Renal pelvis (tissue), 12 donors: ENCODE measurements around the gene TELO2. TPM values are rescaled to one million over a fixed set of nuclear protein-coding genes. Genes with fewer than 3 reads are reported as not detected.

ENCODE experiments used
- DNase-seq: peaks from one replicate; pipeline ENCODE4 v3.0.0-alpha.2; 2013
- long read RNA-seq, 16 experiments: transcript quantifications; one replicate each; lab custom pipeline, GENCODE V29; 2026
- polyA plus RNA-seq, 3 donors: library from polyadenylated mRNA; unstranded; fragments of 120-200 nt; gene quantifications; one replicate each; pipeline ENCODE4 v1.2.1, GENCODE V29; 2013; ENCODE audit not compliant: insufficient read length in 3 of 3

The TELO2 gene
- polyA plus RNA-seq, result 10 to 100 TPM; 42.3 to 47.9 (median 43.6) TPM
- long read RNA-seq, donor 1, partial matches to known transcripts, result 6 of 11 reads
- long read RNA-seq, donor 1, other reads (novel, unspliced or antisense), result 0 of 11 reads
- long read RNA-seq, donor 2, partial matches to known transcripts, result 0 of 4 reads
- long read RNA-seq, donor 2, other reads (novel, unspliced or antisense), result 0 of 4 reads
- long read RNA-seq, donor 3, partial matches to known transcripts, result 5 of 7 reads
- long read RNA-seq, donor 3, other reads (novel, unspliced or antisense), result 0 of 7 reads
- long read RNA-seq, donor 4, partial matches to known transcripts, result 55 of 58 reads
- long read RNA-seq, donor 4, other reads (novel, unspliced or antisense), result 0 of 58 reads
- long read RNA-seq, donor 5, partial matches to known transcripts, result 5 of 8 reads
- long read RNA-seq, donor 5, other reads (novel, unspliced or antisense), result 0 of 8 reads
- long read RNA-seq, donor 6, partial matches to known transcripts, result 49 of 52 reads
- long read RNA-seq, donor 6, other reads (novel, unspliced or antisense), result 0 of 52 reads
- long read RNA-seq, donor 7, transcript TELO2-201 (21 exons, 3,314 nt), result major isoform, 5 of 5 reads
- long read RNA-seq, donor 7, partial matches to known transcripts, result 0 of 5 reads
- long read RNA-seq, donor 7, other reads (novel, unspliced or antisense), result 0 of 5 reads
- long read RNA-seq, donor 8, partial matches to known transcripts, result 15 of 15 reads
- long read RNA-seq, donor 8, other reads (novel, unspliced or antisense), result 0 of 15 reads
- long read RNA-seq, donor 9, partial matches to known transcripts, result 12 of 26 reads
- long read RNA-seq, donor 9, other reads (novel, unspliced or antisense), result 9 of 26 reads
- long read RNA-seq, donor 10, partial matches to known transcripts, result 0 of 5 reads
- long read RNA-seq, donor 10, other reads (novel, unspliced or antisense), result 0 of 5 reads
- long read RNA-seq, donor 11, partial matches to known transcripts, result 7 of 8 reads
- long read RNA-seq, donor 11, other reads (novel, unspliced or antisense), result 0 of 8 reads
- long read RNA-seq, donor 12, partial matches to known transcripts, result 0 of 7 reads
- long read RNA-seq, donor 12, other reads (novel, unspliced or antisense), result 0 of 7 reads
- long read RNA-seq, donor 13, partial matches to known transcripts, result 0 of 3 reads
- long read RNA-seq, donor 13, other reads (novel, unspliced or antisense), result 0 of 3 reads
- long read RNA-seq, donor 14, result 0 reads
- long read RNA-seq, donor 15, result 0 reads
- long read RNA-seq, donor 16, transcript TELO2-207 (4 exons, 1,327 nt), result major isoform, 5 of 8 reads
- long read RNA-seq, donor 16, partial matches to known transcripts, result 0 of 8 reads
- long read RNA-seq, donor 16, other reads (novel, unspliced or antisense), result 0 of 8 reads

DNA sequence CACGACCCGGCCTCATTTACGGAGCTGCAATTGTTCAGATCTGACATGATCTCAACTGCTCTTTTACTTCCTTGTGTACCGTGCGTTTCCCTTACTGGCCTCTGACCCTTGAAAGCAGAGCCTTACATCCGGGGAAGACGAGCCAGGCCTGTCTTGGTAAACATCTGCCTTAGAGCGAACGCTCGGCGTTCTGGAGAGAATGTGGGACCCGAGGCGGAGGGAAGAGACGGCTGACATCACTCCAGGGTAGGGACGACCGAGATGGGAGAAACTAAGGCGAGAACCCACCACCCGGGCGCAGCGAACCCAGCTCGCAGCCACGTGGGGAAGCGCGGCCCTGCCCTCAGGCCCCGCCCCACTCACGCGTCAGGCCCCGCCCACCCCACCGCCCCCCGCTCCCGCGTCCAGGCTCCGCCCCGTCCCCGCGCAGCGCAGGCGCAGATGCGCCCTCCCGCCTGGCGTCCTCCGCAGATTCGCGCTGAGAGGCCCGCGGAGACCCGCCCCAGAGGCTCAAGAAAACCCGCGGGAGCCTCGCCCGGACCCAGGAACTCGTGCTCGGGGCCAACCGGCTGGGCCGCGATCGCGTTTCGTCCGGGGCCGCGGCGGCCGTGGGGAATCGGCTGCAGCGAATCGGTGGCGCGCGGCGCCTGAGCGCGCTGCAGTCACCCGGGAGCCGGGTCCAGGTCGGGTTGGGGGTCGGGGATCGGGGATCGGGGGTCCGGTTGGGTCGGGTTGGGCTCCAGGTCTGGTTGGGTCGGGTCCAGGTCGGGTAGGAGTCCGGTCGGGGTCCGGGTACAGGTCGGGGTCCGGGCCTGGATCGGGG, at the start of gene TELO2:
TSS of gene TELO2 (plus strand) at position 438 of the 823 bp plus-strand sequence. CDS start 922 bp downstream, outside the sequence.
- peak; percentile 76 for DNase-seq

DNA sequence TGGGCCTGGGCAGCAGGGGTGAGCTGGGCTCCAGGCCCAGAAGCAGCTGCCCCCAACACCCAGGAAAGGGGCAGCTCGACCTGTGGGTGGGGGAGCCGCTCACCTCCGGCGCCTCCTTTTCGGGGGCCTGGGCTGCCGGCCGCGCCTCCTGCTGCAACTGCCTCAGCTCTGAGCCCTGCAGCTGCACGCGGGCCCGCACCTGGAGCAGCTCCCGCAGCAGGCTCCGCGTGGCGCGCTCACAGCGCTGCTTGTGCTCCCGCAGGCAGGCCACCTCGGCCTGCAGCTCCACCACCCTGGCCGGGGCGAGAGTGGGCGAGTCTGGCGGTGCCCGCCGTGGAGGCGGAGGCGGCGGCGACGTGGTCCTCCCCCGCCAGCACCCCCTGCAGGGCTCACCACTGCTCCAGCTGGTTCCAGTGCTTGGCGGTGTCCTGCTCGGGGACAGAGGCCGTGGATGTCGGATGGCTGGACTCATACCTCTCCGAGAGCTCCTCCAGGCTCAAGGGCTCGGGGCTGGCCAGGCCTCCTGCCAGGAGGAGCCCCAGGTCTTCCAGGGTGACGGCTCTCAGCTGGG, 49.7 kb upstream of the TELO2 start:
- no peak for DNase-seq

DNA sequence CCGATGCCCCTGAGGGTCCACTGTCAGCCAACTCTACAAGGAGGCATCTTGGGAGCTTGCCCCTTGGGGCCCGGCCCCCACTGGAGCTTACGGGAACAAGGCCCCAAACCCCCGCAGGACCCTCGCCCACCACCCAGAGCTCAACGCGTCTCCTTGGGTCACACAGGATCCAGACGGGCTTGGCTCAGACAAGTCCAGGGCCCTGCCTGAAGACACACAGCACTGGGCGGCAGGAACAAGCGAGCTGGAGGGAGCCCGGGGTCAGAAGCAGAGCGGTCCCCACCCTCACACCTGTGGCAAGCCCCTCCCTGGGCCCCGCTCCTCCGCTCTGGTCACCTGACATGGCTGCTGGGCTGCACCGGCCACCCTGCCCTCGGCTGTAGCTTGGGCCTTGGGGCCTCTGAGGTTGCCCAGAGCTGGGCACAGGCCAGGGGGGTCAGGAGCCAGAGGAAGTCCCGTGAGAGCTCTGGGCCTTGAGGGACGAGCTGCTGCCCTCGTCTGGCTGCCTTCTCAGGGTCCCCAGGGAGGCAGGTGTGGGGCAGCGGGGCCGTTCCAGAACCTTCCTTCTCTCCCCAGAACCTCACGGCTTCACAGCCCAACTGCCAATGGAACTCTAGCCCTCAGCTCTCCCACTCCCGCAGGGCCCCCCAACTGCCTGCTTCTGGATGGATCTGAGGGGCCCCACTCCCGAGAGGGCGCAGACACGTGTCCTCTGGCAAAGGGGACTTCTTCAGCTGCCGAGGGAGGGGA, 49.0 kb upstream of the TELO2 start, which contains the start of gene CCDC154:
TSS of gene CCDC154 (minus strand) at position 577 of the 750 bp plus-strand sequence. CDS start at position 343, 234 bp downstream.
- DNase-seq, result no peak

DNA sequence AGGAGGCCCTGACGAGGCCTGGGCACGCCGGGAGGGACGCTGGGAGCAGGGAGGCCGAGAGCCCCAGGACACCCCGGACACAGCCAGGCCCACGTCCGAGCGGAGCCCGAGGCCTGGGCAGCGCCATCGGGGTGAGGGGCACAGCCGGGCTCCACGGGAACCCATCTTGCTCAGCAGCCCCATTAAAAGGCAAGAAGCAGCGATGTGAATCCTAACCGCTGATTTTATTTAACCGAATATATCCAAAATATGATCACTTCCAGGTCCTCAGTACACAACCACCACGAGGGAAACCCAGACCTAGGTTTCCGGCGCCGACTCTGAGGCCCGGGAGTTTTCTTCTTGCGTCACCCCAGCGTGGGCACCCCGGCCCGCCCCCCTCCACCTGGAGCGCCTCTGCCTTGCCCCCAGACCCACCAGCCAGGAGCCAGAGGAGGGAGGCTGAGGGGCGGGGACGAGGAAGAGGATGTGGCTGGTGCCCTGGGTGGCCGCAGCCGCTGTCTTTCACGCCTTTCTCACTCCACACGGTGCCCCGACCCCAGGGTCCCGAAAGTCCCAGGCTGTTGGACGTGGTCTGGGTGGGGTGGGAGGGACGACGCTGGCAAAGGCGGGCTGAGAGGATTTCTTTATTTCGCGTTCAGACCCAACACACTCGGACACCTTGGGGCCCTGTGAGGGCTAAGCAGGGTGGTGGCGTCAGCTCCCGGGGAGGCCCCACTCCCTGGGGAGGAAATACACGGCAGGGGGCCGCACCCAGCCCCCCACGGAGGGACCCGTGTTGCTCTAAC, 48.2 kb upstream of the TELO2 start:
- no peak for DNase-seq

DNA sequence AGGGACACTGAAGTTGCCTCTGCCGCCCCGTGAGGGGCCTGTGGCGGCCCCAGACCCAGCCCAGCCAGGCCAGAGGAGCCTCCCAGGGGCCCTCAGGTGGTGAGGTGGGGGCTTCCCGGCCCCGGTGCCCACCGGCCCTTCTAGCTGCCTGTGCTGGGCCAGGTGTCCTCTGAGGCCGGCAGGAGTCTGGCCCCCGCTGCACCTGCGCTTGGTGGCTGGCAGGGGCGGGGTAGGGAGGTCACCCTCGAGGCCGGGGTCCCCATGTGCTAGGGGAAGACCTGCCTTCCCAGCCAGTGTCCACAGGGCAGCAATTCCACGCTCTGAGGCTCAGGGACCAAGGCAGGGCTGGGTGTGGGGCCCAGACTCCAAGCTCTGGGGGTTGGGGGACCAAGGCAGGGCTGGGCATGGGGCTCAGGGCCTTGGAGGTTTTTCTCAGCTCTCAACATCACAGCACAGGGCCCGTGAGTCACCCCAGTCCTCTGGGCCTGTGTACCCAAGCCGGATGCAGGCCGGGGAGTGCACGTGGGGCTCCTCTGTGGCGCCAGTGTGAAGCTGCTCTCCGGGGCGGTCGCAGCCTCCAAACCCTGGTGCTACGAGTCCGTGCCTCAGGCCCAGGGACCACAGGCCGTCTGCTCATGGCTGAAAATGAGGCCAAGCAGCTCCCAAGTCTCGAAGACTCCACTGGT, 47.5 kb upstream of the TELO2 start:
- no peak for DNase-seq

DNA sequence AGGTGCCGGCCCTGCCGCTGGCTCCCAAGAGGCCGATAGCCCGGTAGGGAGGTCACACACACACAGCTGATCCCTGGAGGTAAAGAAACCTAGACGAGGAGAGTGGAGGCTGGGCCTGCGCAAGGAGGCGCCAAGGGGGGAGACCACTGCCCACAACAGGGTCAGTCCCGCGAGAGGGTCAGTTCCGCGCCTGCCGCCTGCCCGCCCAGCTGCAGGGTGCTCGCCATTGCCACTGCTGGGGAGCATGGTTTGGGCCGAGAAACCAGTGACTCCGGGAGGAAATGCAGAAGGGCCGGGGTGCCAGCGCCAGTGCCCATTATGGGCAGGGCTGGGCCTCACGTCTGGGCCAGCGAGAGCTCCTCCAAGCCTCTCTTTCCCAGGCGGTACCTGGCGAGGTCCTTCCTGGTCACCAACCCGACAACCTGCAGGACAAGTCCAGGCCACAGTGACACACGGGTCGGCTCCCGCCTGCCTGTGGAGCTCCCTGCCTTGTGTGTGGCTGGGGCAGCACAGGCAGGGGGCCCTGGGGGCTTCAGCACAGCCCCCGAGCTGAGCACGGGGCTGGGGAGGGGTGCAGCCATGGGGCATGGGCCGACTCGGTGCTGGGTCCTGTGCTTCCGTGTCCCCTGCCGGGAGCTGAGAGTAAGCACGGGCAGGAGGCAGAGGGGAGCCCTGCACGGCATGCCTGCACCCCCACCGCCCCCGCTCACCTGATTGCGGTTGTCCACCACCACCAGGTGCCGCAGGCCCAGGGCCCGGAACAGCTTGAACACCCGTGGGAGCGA, 46.7 kb upstream of the TELO2 start:
- no peak for DNase-seq

DNA sequence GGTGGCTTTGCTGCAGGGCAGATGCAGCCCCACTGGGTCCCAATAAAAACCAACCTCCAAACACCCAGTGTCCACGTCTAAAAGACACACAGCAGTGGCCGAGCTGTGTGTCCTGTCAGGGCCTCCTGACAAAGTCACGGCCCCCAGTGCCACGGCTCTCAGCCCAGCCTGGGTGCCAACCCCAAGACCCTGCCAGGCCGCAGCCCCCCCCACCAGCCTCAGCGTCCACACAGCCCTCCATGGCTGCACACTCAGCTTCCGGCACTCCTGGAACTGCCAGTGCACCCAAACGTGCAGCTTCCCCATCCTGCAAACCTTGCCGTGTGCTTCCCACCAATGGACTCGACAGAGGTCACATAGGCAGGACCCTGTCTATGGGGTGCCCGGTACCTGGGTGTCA, 45.2 kb upstream of the TELO2 start:
- no peak for DNase-seq

DNA sequence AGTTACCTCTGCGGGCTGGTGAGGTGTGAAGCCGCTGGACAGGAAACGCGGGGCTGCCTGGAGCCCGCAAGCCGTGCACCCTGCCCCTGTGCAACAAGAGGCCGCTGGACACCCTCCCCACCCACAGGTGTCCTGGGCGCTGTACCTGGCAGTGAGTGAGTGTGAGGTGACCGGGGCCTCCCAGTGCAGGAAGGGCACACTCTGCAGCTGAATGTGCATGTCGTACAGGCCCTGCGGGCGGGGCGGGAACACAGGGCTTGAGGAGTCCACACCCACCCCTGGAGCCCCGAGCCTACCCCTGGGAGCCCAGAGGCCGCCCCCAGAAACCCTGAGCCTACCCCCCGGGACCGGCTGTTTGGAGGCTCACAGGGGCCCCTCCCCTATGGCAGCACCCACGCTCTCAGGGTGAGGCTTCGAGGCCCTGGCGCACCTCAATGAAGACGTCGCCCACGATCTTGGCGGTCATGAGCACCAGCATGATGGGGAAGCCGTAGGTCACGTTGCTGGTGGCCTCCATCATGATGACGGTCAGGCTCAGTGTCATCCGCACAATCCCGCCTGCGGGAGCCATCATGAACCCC, 44.5 kb upstream of the TELO2 start:
- DNase-seq, result no peak

DNA sequence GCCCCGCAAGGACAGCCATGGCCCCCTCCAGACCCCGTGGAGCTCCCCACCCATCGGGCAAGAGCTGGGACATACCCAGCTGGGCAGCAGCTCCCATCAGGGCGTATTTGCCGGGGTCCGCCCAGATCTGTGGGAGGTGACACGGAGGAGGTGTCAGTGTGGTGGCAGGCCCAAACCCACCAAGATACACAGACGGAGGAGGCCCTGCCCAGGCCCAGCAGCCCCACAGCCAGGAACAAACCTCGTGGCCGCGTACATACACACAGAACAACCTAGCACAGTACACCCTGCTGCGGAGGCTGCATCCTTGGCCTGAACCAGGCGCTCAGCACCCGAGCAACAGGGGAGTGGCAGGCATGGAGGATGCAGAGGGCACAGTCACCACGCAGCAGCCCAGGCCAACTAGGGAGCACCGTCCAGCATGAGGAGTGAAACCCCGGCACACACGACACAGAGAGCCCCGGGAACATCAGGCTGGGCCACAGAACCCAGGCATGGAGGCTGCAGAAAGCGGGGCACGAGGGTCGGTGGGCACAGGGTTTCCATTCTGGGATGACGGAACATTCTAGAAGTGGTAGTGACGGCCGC, 43.9 kb upstream of the TELO2 start:
- no peak for DNase-seq

DNA sequence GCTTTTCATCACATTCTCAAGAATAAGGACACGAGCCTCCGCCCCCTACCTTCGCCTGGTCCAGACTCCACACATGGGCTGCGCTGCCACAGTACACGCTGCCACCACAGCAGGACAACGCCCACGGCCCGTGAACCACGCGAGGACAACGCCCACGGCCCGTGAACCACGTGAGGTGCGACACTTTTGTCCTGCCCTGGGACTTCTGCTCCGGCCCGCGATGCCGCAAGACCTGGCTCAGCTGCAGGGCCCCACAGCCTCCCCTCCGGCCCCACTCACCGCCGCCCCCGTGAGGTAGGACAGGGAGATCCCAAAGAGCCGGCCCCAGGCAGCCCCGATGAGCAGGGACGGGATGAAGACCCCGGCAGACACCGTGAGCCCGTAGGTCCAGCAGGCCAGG, 42.9 kb upstream of the TELO2 start:
- no peak for DNase-seq

DNA sequence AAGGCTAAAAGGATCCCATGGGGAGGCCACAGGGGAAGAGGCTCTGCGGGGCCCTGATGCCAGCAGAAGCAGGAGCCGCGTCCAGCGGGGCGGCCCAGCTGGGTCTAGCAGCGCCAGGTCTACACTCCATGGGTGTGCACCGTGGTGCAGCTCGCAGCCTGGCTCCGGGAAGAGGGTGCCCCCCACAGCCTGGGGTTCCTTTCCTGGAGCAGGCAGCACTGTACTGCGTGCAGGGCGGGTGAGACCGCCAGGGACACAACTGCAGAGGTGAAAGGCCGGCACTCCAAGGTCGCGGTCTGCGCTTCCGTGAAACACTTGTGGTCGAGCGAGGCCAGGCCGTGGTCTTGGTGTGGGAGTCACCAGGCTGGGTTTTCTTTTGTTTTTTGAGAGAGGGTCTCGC, 42.3 kb upstream of the TELO2 start:
- DNase-seq, result no peak

DNA sequence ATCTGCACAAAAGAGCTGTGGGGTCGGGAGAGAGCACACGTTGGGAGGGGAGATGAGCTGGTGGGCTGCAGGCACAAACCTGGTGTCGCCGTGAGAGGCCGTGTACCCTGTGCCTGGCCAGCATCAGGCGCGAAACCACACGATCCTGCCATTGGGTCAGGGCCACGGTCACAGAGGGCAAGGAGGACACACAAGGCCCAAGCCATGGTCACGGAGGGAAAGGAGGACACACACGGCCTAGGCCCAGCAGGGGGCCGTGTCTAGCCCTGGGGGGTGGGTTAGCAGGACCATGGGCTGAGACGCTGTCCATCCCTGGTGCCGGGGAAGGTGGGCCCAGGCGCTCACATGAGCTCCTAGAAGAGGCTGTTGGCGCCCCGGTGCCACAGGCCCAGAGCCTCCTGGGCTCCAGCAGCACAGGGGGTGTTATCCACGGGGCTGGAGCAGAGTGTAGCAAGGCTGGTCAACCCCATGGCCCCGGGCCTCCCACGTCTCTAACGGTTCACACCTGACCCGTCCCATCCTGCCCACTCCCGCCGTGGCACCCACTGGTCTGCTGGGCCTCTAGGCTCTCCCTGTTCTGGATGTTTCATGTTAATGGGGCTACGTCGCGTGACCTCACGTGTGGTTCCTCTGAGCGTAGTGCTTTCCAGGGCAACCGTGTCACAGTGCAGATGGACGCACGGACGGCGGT, 41.3 kb upstream of the TELO2 start:
- DNase-seq, result no peak

DNA sequence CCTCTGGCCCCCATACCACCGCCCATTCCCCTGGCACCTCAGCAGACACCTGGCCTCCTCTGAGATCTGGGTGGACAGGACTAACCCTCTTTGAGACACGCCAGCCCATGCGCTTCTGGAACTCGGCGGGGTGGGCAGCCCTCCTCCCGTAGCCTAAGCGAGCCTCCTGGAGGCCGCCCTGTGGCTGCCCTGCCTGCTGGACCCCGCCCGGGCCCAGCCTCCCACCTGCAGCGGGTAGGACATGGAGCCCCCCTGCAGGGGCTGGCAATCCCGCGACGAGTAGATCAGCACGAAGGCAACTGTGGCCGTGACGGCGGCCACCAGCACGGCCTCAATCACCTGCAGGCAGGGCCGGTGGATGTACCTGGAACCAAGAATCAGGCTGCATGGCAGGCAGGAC, 40.6 kb upstream of the TELO2 start:
- no peak for DNase-seq

DNA sequence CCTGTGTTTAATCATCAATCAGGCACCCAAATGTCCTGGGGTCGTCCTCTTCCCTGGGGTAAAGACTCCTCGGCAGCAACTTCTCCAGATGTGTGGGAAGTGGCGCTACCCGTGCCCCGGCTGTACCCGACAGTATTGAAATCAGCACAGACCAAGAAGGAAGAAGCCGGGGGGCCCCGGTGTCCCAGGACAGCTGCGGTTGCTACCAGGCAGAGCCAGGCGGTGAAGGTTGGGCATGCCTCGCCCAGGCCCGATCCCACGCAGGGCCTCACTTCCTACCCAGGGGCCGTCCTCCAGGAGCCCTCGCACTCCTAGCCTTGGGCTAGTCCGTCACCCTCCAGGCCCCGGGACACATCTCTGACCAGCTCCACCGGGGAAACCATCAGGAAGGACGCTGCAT, 39.8 kb upstream of the TELO2 start:
- DNase-seq, result no peak

DNA sequence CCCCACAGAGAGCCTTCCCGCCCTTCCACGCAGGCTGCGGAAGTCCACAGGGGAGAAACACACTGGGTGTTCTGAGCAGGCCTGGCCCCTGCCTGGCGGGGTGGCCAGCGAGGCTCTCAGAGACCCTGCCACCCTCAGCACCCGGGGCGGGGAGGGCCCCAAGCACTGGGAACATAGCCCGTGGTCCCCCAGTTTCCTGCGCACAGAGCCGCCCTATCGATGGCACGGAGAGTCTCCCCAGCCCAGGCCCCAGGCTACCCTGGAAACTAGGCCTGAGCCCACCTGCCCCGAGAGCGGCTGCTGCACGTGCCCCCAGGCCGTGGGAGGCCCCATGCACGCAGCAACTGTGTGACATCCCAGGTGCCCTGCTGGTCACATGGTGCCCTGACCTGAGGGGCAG, 38.6 kb upstream of the TELO2 start:
- DNase-seq, result no peak
